ENCODE measurements around the gene GPHN.
"Not testable (repeated sequence)": the region's sequence is repeated elsewhere in the genome, so short reads cannot be mapped to it uniquely, and the experiment has no call there.

The GPHN gene

DNA sequence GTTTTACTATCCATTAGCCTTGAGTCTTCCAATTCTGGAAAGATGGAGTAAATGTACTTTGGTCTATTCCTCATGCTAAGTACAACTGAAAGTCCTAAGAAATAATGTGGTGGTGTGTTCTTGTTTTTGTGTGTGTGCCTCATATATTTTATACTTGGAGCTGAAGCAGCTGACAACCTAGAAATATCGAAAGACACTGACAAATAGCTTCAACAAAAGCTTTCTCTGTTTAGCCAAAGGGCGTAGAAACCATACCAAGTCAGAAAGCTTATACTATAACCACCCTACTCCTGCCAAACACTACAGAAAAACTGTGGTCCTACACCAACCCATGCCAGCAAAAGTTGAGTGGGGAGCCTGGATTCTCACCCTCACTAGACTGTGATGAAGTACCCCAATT is 188.4 kb downstream of the GPHN start:
- no peak for DNase-seq

DNA sequence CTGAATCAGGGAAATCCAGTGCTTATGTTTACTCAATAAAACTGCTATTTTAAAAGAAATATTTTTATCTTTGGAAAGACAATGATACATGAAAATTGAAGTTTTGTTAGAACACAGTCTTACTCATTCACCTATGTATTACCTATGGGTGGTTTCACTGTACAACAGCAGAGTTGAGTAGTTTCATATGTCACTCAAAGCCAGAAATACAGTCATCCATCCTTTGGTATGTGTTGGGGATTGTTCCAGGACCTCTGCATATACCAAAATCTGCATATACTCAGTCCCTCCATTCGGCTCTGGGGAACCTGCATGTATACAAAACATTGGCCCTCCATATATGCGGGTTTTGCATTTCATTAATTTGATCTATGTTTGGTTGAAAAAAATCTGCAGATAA is 190.6 kb downstream of the GPHN start:
- DNase-seq = no peak

DNA sequence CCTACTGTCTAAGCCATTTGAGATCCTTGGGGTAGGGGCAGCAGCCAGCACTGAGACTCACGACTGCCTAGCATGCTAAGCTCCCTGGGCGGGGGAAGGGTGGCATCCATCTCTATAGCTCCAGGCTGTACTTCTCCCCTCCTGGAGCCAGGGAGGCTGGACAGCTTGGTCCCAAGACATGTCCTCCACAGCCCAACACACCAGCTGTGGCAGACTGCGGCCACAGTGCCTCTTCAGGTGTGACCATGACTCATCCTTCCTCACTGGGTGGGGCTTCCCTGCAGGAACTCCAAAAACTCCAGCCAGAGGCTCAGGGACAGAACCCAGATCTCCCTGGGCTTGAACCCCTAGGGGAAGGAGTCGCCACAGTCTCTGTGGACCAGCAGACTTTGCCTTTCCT is 193.9 kb downstream of the GPHN start:
- no peak for DNase-seq

DNA sequence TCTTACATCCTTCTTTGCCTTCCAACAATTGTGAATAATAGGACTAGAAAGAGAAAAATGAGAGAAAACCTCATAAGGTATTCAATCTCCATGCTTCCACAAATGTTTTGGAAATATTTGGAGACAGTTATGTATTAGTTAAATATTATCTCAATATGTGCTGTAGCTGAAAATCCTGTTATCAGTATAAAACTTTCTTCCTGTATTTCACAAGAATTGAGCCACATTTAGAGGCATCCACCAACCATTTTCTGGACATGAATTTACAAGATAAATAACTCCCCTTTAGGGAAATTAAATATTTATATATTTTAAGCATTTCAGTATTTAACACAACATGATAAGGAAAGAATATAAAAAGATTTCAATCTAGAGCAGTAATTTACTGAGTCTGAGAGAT is 200.3 kb downstream of the GPHN start:
- no peak for DNase-seq

DNA sequence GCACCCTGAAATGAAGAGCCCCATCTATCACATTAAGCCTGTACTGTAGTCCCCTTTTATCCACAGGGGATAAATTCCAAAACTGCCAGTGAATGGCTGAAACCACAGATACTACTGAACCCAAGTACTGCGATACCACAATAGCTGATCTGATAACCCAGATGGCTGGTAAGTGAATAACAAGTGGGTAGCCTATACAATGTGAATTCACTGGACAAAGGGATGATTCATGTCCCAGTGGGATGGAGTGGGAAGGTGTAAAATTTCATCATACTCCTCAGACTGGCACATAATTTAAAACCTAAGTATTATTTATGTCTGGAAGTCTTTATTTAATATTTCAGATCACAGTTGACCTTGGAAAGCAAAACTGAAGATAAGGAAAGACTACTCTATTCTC is 201.3 kb downstream of the GPHN start:
- DNase-seq = no peak

DNA sequence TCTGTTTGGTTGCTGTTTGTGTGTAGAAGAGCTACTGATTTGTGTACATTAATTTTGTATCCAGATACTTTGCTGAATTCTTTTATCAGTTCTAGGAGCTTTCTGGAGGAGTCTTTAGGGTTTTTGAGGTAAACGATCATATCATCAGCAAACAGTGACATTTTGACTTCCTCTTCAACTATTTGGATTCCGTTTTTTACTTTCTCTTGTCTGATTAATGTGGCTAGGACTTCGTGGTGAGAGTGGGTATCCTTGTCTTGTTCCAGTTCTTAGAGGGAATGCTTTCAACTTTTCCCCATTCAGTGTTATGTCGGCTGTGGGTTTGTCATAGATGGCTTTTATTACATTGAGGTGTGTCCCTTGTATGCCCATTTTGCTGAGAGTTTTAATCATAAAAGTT is 206.3 kb downstream of the GPHN start:
- not testable (repeated sequence) for DNase-seq

DNA sequence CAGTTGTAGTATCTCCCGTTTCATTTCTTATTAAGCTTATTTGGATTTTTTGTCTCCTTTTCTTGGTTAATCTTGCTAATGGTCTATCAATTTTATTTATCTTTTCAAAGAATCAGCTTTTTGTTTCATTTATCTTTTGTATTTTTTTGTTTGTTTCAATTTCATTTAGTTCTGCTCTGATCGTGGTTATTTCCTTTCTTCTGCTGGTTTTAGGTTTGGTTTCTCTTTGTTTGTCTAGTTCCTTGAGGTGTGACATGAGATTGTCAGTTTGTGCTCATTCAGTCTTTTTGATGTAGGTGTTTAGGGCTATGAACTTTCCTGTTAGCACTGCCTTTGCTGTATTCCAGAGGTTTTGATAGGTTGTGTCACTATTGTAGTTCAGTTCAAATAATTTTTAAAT is 207.4 kb downstream of the GPHN start:
- not testable (repeated sequence) for DNase-seq

DNA sequence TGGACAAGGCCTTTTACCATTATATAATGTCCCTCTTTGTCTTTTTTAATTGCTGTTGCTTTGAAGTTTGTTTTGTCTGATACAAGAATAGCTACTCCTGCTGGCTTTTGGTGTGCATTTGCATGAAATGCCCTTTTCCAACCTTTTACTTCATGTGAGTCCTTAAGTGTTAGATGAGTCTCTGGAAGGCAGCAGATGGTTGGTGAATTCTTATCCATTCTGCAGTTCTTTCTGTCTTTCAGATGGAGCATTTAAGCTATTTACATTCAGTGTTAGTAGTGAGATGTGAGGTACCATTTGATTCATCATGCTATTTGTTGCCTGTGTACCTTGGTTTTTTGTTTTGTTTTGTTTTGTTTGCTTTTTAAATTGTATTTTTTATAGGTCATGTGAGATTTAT is 208.3 kb downstream of the GPHN start:
- no peak for DNase-seq

DNA sequence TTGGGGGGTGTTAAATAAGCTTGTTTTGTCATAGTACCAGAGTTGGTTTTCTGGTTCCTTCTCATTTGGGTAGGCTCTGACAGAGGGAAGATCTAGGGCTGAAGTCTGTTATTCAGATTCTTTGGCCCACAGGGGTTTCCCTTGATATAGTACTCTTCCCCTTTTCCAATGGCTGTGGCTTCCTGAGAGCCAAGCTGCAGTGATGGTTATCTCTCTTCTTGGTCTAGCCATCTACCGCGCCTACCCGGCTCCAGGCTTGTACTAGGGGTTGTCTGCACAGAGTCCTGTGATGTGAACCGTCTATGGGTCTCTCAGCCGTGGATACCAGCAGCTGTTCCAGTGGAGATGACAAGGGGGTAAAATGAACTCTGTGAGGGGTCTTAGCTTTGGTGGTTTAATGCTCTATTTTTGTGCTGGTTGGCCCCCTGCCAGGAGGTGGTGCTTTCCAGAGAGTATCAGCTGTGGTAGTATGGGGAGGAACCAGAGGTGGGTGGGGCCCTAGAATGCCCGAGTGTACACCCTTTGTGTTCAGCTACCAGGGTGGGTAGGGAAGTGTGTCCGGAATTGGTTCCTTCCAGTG is 209.7 kb downstream of the GPHN start:
- no peak for DNase-seq

DNA sequence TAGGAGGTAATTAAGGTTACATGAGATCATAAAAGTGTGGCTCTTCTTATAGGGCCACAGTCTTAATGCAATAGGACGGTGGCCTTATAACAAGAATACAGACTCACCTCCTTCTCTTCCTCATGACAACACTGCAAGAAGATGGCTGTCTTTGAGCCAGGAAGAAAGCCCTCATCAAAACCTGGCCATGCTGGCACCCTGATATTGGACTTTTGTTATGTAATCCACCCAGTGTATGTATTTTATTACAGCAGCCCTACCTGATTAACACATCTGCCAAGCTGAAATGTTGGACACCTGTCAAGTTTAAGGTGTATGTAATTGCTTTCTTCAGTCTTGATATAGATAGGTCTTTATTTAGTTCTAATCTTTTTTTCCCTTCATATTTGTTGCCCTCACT is 217.0 kb downstream of the GPHN start:
- DNase-seq = no peak

DNA sequence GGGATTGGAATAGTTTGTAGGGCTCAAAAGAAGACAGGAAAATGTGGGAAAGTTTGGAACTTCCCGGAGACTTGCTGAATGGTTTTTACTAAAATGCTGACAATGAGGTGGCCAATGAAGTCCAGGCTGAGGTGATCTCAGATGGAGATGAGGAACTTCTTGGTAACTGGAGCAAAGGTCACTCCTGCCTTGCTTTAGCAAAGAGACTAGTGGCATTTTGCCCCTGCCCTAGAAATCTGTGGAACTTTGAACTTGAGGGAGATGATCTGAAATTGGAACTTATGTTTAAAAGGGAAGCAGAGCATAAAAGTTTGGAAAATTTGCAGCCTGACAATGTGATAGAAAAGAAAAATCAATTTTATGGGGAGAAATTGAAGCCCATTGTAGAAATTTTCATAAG is 223.4 kb downstream of the GPHN start:
- DNase-seq = not testable (repeated sequence)

DNA sequence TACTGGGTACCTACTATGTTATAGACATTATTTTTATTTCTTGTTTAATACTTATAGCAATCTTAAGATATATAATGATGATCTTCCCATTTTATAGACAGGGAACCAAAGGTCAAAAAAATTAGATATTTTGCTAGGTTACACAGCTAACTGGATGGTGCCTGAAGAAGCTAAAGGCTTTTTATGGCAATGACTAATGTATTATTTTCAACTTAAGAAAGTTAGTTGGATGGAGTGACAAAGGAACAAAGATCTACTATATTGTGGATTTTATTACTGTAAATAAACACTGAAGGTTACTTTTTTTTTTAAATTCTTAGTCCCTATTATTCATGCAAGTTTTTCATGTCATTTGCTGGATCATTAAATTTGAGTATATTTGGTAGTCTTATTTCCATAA is 227.9 kb downstream of the GPHN start:
- DNase-seq = no peak

DNA sequence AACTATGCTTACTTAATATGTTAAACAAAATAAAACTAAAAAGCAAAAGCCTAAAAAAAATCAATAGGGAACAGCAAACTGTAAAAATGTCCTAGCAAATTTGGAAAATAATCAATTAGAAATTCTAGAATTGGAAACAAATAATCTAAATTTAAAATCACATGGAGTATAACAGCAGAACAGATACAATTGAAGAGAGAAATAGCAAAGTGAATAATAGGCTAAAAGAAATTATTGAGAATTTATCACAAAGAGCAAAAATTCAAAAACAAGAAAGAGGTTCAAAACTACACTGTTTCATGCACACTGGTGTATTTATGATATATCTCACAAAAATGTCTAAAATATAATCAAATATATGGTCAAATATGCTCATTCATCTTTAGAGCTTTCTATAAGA is 231.9 kb downstream of the GPHN start:
- no peak for DNase-seq

DNA sequence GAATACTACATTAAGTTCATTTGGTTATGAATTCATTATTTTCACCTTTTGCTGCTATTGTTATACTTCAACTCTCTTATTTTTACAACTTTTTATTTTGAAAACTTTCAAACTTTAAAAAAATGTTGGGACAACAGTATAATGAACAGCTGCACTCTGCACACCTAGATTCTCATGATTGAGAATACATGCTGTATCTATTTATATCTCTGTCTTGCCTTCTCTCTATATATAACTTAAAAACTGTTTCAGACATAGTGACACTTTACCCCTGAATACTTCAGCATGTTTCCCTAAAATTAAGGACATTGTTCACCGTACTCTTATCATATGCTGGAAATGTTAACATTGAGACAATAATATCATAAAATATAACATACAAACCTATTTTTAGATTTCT is 237.1 kb downstream of the GPHN start:
- DNase-seq = no peak

DNA sequence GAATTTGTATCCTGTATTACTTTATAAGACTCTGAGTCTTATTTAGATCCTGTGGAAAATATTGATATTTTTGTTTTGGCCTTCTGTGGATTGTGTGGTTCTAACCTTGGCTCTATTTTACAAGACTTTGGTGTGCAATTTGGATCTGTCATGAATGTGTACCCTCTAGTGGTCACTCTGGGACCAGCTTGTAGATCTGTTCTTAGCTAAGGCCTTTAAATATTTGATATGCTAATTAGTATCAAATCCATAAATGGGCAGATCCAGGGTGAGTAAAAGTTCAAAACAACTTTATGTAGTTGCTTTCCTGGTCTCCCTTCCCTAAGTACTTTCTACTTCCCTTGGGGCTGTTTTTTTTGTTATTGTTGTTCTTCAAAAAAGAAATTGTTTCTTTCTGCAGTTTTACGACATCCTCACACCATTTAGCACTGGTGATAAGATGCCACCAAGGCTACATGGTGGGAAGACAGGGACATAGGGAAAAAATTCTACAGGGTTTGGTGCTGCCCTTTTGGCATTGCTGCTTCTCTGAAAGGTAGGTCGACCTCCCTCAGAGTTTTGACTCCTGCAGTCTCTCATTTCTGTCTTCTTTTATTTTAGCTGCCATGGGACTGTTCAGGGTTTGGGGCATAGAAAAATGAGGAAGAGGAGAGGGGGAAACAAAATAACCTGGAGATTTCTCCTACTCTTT is 238.5 kb downstream of the GPHN start:
- no peak for DNase-seq

DNA sequence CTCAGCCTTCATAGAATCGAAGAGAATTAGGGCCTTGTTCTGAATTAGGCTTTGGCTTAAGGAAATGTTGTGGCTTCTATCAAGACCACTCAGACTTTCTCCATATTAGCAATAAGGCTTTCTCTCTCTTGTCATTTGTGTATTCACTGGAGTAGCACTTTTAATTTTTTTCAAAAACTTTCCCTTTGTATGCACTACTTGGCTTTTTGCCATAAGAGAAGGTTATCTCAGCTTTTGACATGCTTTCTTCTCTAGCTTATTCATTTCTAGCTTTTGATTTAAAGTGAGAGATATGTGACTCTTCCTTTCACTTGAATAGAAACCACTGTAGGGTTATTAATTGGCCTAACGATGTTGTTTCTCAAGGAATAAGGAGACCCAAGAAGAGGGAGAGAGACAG is 244.2 kb downstream of the GPHN start:
- no peak for DNase-seq

DNA sequence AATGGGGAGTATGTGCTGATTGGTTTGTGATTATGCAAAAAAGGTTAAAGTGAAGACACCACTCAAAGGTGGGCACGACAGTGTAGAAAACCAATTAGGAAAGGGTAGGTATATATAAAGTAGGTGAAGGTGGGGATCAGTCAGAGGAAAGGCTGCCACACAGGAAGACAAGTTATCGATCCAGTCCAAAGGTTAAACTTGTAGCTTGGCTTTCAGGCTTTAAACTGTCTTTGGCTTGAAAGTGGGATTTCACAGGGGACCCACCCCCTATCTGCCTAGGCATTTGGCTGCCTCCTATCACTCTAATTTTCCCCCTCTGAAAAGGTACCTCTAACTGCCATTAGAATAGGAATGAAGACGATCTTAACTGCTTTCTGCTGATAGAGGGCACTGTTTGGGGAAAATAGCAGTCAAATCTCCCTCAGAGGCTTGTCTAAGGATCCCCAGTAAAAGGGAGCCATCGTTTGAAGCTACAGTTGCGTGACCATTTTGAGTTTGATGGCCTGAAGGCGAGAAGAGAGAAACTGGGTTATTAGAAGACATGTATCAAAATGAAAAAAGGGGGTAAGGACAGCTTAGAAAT is 250.2 kb downstream of the GPHN start:
- DNase-seq = no peak

DNA sequence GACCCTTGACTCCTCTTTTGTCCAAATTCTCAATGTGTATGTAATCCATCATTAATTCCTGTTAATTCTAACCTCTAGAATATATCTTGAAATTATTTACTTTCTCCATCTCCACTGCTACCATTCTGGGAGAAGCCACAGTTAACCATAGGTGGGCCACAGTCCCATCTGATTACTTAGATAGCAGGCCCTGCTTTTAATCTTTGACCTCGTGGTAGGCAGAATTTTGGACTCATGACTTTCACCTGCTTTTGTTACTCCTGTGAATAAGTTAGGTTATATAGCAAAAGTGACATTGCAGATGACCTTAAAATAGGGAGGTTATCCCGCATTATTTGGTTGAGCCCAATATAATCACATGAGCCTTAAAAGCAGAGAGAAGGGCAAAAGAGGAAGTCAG is 264.2 kb downstream of the GPHN start:
- DNase-seq = no peak

DNA sequence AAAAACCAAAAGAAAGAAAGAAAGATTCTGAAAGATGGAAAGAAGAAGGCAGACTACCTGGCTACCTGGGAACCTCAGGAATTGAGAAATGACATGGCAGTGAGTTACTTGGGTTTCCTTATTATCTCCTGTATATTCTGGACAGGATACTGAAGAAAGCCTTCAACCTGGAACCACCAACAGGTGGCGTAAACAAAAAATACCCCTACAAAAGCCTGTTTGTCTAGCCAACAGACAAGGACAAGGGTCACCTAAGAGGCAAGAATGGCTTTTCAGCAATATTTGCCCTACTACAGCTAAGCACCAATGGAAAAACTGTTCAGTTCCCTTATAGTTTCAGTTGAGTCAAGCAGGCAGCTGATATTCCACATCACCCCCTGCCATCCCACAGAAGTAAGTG is 274.9 kb downstream of the GPHN start:
- no peak for DNase-seq

DNA sequence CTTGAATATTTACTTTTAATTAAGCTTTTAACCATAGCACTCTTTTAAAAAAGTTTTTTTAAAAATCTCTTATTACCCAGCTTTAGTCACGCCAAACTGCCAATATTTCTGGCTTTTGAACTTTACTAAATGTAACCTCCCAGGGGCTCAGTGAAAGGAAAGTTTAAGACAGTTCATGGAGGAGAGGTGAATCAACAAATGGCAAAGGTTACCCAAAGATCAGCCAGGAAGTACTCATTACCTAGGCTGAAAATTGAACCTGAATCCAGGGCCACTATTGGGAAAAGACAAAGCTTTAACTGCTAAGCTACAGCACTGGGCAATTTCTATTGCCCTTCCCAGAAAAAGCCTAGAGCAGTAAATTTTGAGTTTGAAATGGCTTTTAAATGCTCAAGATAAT is 282.2 kb downstream of the GPHN start:
- DNase-seq = no peak

DNA sequence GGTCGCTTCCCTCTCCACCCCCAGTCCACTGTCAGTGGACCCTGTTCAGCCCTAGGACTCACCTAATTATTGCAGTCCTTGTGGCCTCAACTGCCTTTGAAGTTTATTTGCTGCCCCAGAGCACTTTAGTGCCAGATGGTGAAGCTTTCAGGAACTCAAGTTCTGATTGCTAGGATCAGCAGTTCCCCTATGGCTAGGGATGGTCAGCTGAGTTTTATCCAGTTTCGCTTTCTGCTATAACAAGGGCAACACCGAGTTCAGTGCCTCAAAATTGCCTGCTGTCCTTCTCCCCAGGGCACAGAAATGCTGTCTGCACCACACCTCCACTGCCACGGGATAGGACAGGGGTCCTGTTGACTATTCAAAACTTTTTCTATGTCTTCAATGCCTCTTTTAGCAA is 295.0 kb downstream of the GPHN start:
- DNase-seq = no peak

DNA sequence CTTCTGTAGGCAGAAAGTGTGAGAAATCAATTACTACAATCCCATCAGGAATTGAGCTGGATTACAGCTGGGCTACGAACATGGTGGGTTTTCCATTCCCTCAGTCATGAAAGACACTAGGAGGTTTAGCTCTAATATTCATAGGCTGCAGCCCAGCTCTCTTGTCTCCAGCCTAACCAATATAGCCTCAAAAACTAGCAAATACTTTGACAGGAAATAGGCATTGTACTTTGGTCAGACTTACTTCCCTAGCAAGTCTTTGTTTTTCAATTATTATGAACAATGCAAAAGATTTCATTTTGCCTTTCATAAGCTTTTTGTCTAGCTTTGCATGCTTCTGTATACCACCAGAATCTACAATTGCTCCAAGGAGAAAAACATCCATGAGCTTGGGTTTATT is 296.2 kb downstream of the GPHN start:
- DNase-seq = no peak

DNA sequence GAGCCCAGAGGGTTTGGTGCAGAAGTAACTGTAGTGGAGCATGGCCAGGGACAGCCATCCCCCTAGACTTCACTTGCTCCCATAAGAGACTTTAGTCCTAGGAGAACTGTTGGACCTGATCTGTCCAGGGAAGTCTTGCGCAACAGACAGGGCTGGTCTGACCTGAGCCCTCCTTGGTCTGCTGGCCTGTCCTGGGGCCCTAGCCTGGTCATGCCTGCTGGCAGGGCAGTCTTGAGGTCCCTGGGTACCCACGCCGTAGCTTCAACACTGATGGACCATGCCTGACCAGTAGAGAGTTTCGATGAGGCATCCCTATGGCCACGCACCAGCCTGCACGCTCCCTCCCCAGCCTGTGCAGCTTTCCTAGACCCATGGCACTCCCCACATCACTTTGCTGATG is 305.7 kb downstream of the GPHN start:
- no peak for DNase-seq

DNA sequence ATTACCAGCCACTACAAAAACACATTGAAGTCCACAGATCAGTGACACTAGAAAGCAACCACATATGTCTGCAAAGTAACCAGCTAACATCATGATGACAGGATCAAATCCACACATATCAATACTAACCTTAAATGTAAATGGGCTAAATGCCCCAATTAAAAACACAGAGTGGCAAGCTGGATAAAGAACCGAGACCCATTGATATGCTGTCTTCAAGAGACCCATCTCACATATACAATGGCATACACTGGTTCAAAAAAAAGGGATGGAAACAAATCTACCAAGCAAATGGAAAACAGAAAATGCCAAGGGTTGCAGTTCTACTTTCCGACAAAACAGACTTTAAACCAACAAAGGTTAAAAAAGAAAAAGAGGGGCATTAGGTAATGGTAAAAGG is 307.7 kb downstream of the GPHN start:
- DNase-seq = no peak

DNA sequence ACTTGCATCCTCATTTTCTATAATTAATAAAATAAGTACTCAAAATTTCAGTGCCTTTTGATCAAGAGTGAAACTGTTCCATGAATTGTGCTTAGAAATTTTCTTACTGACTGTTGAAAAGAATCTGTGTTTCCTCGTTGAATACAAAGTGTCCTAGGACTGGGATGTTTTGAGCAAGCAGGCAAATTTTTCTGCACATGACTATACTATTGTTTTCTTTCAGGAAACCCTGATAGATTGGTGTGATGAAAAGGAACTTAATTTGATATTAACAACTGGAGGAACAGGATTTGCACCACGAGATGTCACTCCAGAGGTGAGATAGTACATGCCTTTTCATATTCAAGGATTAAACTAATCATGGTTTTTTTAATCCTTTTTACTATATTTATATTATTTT is 316.3 kb downstream of the GPHN start:
- no peak for DNase-seq
